ENCODE results near the gene SGCD. TPM values are rescaled to one million over a fixed set of nuclear protein-coding genes. Genes with fewer than 3 reads are reported as not detected.
A peak's percentile ranks its signal among the peaks of the same experiment; 100 is the strongest.
"Not testable (repeated sequence)": the region's sequence is repeated elsewhere in the genome, so short reads cannot be mapped to it uniquely, and the experiment has no call there.

SGCD gene
- polyA plus RNA-seq, 4 donors, result 0.22 to 7.5 (median 0.62) TPM

- H3K27ac ChIP-seq (ENCODE audit: low read depth in 1 of 3, low read length in 2 of 3), result no peak overlapping the region
- H3K9me3 ChIP-seq (ENCODE audit: control insufficient read depth in 2 of 2, insufficient read depth in 1 of 2, low read depth in 1 of 2, low read length in 1 of 2), result no peaks in the 10 kb centered on the region
- no peaks in the 10 kb centered on the region for H3K36me3 ChIP-seq (ENCODE audit: control insufficient read depth in 3 of 3, insufficient read depth in 2 of 3, low read depth in 1 of 3, low read length in 3 of 3)
- DNase-seq, result no peak
- 79 to 90% (median 86%) methylated on average over 4 of the region's 4 CpGs for WGBS, 3 donors
- no peaks in the 10 kb centered on the region for H3K4me1 ChIP-seq (ENCODE audit: control insufficient read depth in 3 of 3, insufficient read depth in 2 of 3, low read depth in 1 of 3, low read length in 2 of 3)
- no peak overlapping the region for H3K4me3 ChIP-seq (ENCODE audit: low read depth in 1 of 3, low read length in 3 of 3)
- FAIRE-seq, result no peak
- H3K27me3 ChIP-seq (ENCODE audit: control insufficient read depth in 3 of 3, insufficient read depth in 3 of 3, low read length in 3 of 3), result no peaks in the 10 kb centered on the region
Measured at GRCh38 chr5:156655732-156656131, 328.8 kb downstream of the SGCD start.

GRCh38 chr5:156664832-156665231, 337.9 kb downstream of the SGCD start:
- 78 to 83% (median 82%) methylated on average over 7 of the region's 10 CpGs for WGBS, 3 donors
- H3K27ac ChIP-seq (ENCODE audit: low read depth in 1 of 3, low read length in 2 of 3); H3K9me3 ChIP-seq (ENCODE audit: control insufficient read depth in 2 of 2, insufficient read depth in 1 of 2, low read depth in 1 of 2, low read length in 1 of 2); DNase-seq; H3K27me3 ChIP-seq (ENCODE audit: control insufficient read depth in 3 of 3, insufficient read depth in 3 of 3, low read length in 3 of 3); H3K4me3 ChIP-seq (ENCODE audit: low read depth in 1 of 3, low read length in 3 of 3); FAIRE-seq; H3K36me3 ChIP-seq (ENCODE audit: control insufficient read depth in 3 of 3, insufficient read depth in 2 of 3, low read depth in 1 of 3, low read length in 3 of 3); H3K4me1 ChIP-seq (ENCODE audit: control insufficient read depth in 3 of 3, insufficient read depth in 2 of 3, low read depth in 1 of 3, low read length in 2 of 3): not testable (repeated sequence)

- not testable (repeated sequence) for DNase-seq; H3K27ac ChIP-seq (ENCODE audit: low read depth in 1 of 3, low read length in 2 of 3); H3K4me1 ChIP-seq (ENCODE audit: control insufficient read depth in 3 of 3, insufficient read depth in 2 of 3, low read depth in 1 of 3, low read length in 2 of 3); FAIRE-seq; H3K36me3 ChIP-seq (ENCODE audit: control insufficient read depth in 3 of 3, insufficient read depth in 2 of 3, low read depth in 1 of 3, low read length in 3 of 3); H3K9me3 ChIP-seq (ENCODE audit: control insufficient read depth in 2 of 2, insufficient read depth in 1 of 2, low read depth in 1 of 2, low read length in 1 of 2); H3K4me3 ChIP-seq (ENCODE audit: low read depth in 1 of 3, low read length in 3 of 3); H3K27me3 ChIP-seq (ENCODE audit: control insufficient read depth in 3 of 3, insufficient read depth in 3 of 3, low read length in 3 of 3)
- WGBS, 3 donors, result no CpG with 5 or more reads among the region's 3 CpGs
Measured at GRCh38 chr5:156666686-156667085, 339.7 kb downstream of the SGCD start.

GRCh38 chr5:156667616-156668015, 340.7 kb downstream of the SGCD start:
- 76 to 92% (median 78%) methylated on average over 3 of the region's 3 CpGs for WGBS, 3 donors
- no peak for DNase-seq
- Histone ChIP-seq H3K9me3 (ENCODE audit: control insufficient read depth in 2 of 2, insufficient read depth in 1 of 2, low read depth in 1 of 2, low read length in 1 of 2) (no peaks in the 10 kb centered on the region), H3K27ac (ENCODE audit: low read depth in 1 of 3, low read length in 2 of 3) (no peak overlapping the region), H3K27me3 (ENCODE audit: control insufficient read depth in 3 of 3, insufficient read depth in 3 of 3, low read length in 3 of 3) (no peaks in the 10 kb centered on the region), H3K4me1 (ENCODE audit: control insufficient read depth in 3 of 3, insufficient read depth in 2 of 3, low read depth in 1 of 3, low read length in 2 of 3) (no peaks in the 10 kb centered on the region), H3K36me3 (ENCODE audit: control insufficient read depth in 3 of 3, insufficient read depth in 2 of 3, low read depth in 1 of 3, low read length in 3 of 3) (no peaks in the 10 kb centered on the region), H3K4me3 (ENCODE audit: low read depth in 1 of 3, low read length in 3 of 3) (no peak overlapping the region)
- FAIRE-seq, result no peak

- Histone ChIP-seq H3K27ac (ENCODE audit: low read depth in 1 of 3, low read length in 2 of 3) (no peak overlapping the region), H3K4me1 (ENCODE audit: control insufficient read depth in 3 of 3, insufficient read depth in 2 of 3, low read depth in 1 of 3, low read length in 2 of 3) (no peaks in the 10 kb centered on the region), H3K27me3 (ENCODE audit: control insufficient read depth in 3 of 3, insufficient read depth in 3 of 3, low read length in 3 of 3) (no peaks in the 10 kb centered on the region), H3K9me3 (ENCODE audit: control insufficient read depth in 2 of 2, insufficient read depth in 1 of 2, low read depth in 1 of 2, low read length in 1 of 2) (no peaks in the 10 kb centered on the region), H3K4me3 (ENCODE audit: low read depth in 1 of 3, low read length in 3 of 3) (no peak overlapping the region), H3K36me3 (ENCODE audit: control insufficient read depth in 3 of 3, insufficient read depth in 2 of 3, low read depth in 1 of 3, low read length in 3 of 3) (no peaks in the 10 kb centered on the region)
- FAIRE-seq (no peak), DNase-seq (no peak)
Measured at GRCh38 chr5:156669416-156669815, 342.5 kb downstream of the SGCD start.

- Histone ChIP-seq H3K27ac (ENCODE audit: low read depth in 1 of 3, low read length in 2 of 3) (no peak overlapping the region), H3K9me3 (ENCODE audit: control insufficient read depth in 2 of 2, insufficient read depth in 1 of 2, low read depth in 1 of 2, low read length in 1 of 2) (no peaks in the 10 kb centered on the region), H3K4me1 (ENCODE audit: control insufficient read depth in 3 of 3, insufficient read depth in 2 of 3, low read depth in 1 of 3, low read length in 2 of 3) (no peaks in the 10 kb centered on the region), H3K36me3 (ENCODE audit: control insufficient read depth in 3 of 3, insufficient read depth in 2 of 3, low read depth in 1 of 3, low read length in 3 of 3) (no peaks in the 10 kb centered on the region), H3K27me3 (ENCODE audit: control insufficient read depth in 3 of 3, insufficient read depth in 3 of 3, low read length in 3 of 3) (no peaks in the 10 kb centered on the region), H3K4me3 (ENCODE audit: low read depth in 1 of 3, low read length in 3 of 3) (no peak overlapping the region)
- 45 to 69% (median 65%) methylated on average over 2 of the region's 2 CpGs for WGBS, 3 donors
- DNase-seq, result no peak
- FAIRE-seq, result no peak
Measured at GRCh38 chr5:156670615-156671014, 343.7 kb downstream of the SGCD start.

GRCh38 chr5:156675395-156675794, 348.4 kb downstream of the SGCD start:
- DNase-seq, result no peak
- no peak overlapping the region for H3K4me3 ChIP-seq (ENCODE audit: low read depth in 1 of 3, low read length in 3 of 3)
- H3K27me3 ChIP-seq (ENCODE audit: control insufficient read depth in 3 of 3, insufficient read depth in 3 of 3, low read length in 3 of 3), result no peaks in the 10 kb centered on the region
- H3K9me3 ChIP-seq (ENCODE audit: control insufficient read depth in 2 of 2, insufficient read depth in 1 of 2, low read depth in 1 of 2, low read length in 1 of 2), result no peaks in the 10 kb centered on the region
- no peak overlapping the region for H3K27ac ChIP-seq (ENCODE audit: low read depth in 1 of 3, low read length in 2 of 3)
- peaks cover 0 to 2% (median 0%) of the 10 kb centered on the region in 3 donors for H3K4me1 ChIP-seq (ENCODE audit: control insufficient read depth in 3 of 3, insufficient read depth in 2 of 3, low read depth in 1 of 3, low read length in 2 of 3)
- H3K36me3 ChIP-seq (ENCODE audit: control insufficient read depth in 3 of 3, insufficient read depth in 2 of 3, low read depth in 1 of 3, low read length in 3 of 3), result no peaks in the 10 kb centered on the region
- no peak for FAIRE-seq

- H3K27ac ChIP-seq (ENCODE audit: low read depth in 1 of 3, low read length in 2 of 3), result no peak overlapping the region
- H3K4me1 ChIP-seq (ENCODE audit: control insufficient read depth in 3 of 3, insufficient read depth in 2 of 3, low read depth in 1 of 3, low read length in 2 of 3), result peaks cover 0 to 2% (median 0%) of the 10 kb centered on the region in 3 donors
- FAIRE-seq (no peak), DNase-seq (no peak)
- no peaks in the 10 kb centered on the region for H3K27me3 ChIP-seq (ENCODE audit: control insufficient read depth in 3 of 3, insufficient read depth in 3 of 3, low read length in 3 of 3)
- H3K4me3 ChIP-seq (ENCODE audit: low read depth in 1 of 3, low read length in 3 of 3), result no peak overlapping the region
- 55 to 83% (median 57%) methylated on average over 1 of the region's 1 CpG for WGBS, 3 donors
- no peaks in the 10 kb centered on the region for H3K9me3 ChIP-seq (ENCODE audit: control insufficient read depth in 2 of 2, insufficient read depth in 1 of 2, low read depth in 1 of 2, low read length in 1 of 2)
- no peaks in the 10 kb centered on the region for H3K36me3 ChIP-seq (ENCODE audit: control insufficient read depth in 3 of 3, insufficient read depth in 2 of 3, low read depth in 1 of 3, low read length in 3 of 3)
Measured at GRCh38 chr5:156677963-156678362, 351.0 kb downstream of the SGCD start.

- DNase-seq, result peak; percentile 28 to 49
- Histone ChIP-seq H3K4me3 (ENCODE audit: low read depth in 1 of 3, low read length in 3 of 3) (no peak overlapping the region), H3K27ac (ENCODE audit: low read depth in 1 of 3, low read length in 2 of 3) (no peak overlapping the region), H3K9me3 (ENCODE audit: control insufficient read depth in 2 of 2, insufficient read depth in 1 of 2, low read depth in 1 of 2, low read length in 1 of 2) (no peaks in the 10 kb centered on the region), H3K27me3 (ENCODE audit: control insufficient read depth in 3 of 3, insufficient read depth in 3 of 3, low read length in 3 of 3) (no peaks in the 10 kb centered on the region), H3K4me1 (ENCODE audit: control insufficient read depth in 3 of 3, insufficient read depth in 2 of 3, low read depth in 1 of 3, low read length in 2 of 3) (peaks cover 0 to 2% (median 0%) of the 10 kb centered on the region in 3 donors), H3K36me3 (ENCODE audit: control insufficient read depth in 3 of 3, insufficient read depth in 2 of 3, low read depth in 1 of 3, low read length in 3 of 3) (no peaks in the 10 kb centered on the region)
- WGBS, 3 donors, result 11 to 43% (median 23%) methylated on average over 3 of the region's 3 CpGs
- no peak for FAIRE-seq
Measured at GRCh38 chr5:156678484-156678883, 351.5 kb downstream of the SGCD start.
